Spleen (tissue), 7 donors: Measurements from ENCODE around the gene PLA2G5.

Source experiments
- CTCF ChIP-seq, 11 experiments: fragments of 200-600 bp in 7 of 11; fragments of 450-650 bp in 4 of 11; sonication (generic) in 4 of 11; IDR thresholded peaks in 8 of 11; conservative IDR thresholded peaks in 3 of 11; 1 replicate in 7 of 11; 2 replicates in 4 of 11; pipeline versions ENCODE4 v1.4.0 to v1.8.0; 2016 to 2021; ENCODE audit warnings: antibody characterized with exemption in 11 of 11, inconsistent platforms in 4 of 11, mild to moderate bottlenecking in 1 of 11
- POLR2A ChIP-seq, 3 donors: fragments of 450-650 bp; IDR thresholded peaks; one replicate each; pipeline ENCODE4 v1.5.1; 2017; ENCODE audit warnings: antibody characterized with exemption in 3 of 3, mild to moderate bottlenecking in 1 of 3
- donor health status: DM: no; HTN: no; CAD: no; lungs with moderate emphysema.
- donor health status: DM: no; HTN: no; CAD: no.
- donor health status: DM: no; HTN: no; CAD: no.

GRCh38 chr1:20032425-20032824 is 37.6 kb upstream of the PLA2G5 start:
- TF ChIP-seq CTCF (IDR thresholded peaks at IDR 0.05 in 8 of 11, conservative IDR thresholded peaks at IDR 0.05 in 3 of 11) (no peak), POLR2A (IDR thresholded peaks at IDR 0.05) (no peak)
